Hair follicular keratinocyte (primary cell): ENCODE measurements around the gene ZBTB46. TPM values are rescaled to one million over a fixed set of nuclear protein-coding genes. Genes with fewer than 3 reads are reported as not detected.

ENCODE experiments used
- total RNA-seq: library from RNA; depleted of rRNA; stranded (reverse); fragments of >200 nt; gene quantifications from 2 replicates; pipeline ENCODE4 v1.2.3, GENCODE V29; 2015

Gene ZBTB46, protein sequence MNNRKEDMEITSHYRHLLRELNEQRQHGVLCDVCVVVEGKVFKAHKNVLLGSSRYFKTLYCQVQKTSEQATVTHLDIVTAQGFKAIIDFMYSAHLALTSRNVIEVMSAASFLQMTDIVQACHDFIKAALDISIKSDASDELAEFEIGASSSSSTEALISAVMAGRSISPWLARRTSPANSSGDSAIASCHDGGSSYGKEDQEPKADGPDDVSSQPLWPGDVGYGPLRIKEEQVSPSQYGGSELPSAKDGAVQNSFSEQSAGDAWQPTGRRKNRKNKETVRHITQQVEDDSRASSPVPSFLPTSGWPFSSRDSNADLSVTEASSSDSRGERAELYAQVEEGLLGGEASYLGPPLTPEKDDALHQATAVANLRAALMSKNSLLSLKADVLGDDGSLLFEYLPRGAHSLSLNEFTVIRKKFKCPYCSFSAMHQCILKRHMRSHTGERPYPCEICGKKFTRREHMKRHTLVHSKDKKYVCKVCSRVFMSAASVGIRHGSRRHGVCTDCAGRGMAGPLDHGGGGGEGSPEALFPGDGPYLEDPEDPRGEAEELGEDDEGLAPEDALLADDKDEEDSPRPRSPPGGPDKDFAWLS
- 0.23 and 0.78 TPM in 2 replicates for total RNA-seq

GRCh38 chr20:63830841-63831588 lies at the start of gene ZBTB46:
Gene ZBTB46, minus strand, starts transcription at chr20:63831264. Its CDS starts 40,507 bp downstream, at chr20:63790757.

DNA sequence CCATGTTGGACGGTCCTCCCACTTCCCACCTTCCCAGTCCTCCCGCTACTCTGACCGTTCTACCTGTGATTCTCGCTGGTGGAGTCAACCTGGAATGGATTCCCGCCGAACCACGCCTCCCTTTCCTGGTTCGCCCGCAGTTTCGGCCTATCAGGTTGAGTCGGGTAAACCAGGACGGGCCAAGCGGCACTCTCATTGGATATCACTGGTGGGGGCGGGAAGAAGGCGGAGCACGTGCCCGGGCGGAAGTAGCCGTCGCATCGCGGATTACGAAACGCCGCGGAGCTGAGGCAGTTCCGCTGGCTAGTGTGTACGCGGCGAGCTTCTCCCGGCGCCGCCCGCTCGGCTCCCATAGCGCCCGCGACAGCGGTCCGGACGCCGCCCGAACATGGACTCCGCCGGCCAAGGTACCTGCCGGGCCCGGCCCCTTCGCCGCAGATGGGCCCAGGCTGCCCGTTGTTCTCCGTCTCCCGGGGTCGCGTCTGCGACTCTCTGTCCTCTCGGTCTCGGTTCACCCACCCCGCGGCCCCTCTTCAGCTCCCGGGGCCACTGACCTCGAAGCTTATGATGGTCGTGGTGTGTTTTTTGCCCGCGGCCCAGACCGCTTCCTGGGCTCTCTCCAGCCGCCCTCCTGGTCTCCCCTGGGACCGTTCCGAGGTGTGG lies 34.0 kb upstream of the ZBTB46 start, which contains the start of gene TPD52L2:
TSS of gene TPD52L2 (plus strand) at position 293 of the 663 bp plus-strand sequence. CDS start at position 389, 96 bp downstream.

DNA sequence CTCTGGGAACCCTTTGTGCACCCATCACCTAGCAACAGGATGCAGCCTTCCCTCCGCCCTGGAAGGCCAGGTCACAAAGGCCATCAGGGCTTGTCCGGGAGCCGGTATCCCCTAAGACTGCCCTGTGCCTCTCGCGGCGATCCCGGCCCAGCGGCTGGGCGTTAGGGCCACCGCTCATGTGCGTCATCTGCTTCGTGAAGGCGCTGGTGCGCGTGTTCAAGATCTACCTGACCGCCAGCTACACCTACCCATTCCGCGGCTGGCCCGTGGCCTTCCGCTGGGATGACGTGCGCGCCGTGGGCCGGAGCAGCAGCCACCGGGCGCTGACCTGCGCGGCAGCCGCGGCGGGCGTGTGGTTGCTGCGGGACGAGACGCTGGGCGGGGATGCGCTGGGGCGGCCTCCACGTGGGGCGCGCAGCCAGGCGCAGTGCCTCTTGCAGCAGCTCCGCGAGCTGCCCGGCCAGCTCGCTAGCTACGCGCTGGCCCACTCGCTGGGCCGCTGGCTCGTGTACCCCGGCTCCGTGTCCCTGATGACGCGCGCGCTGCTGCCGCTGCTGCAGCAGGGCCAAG lies 30.4 kb upstream of the ZBTB46 start, which contains the start of gene ABHD16B:
TSS of gene ABHD16B (plus strand) at position 134 of the 570 bp plus-strand sequence. CDS start at position 177, 43 bp downstream.

GRCh38 chr20:63739130-63740069 lies 91.7 kb downstream of the ZBTB46 start, which contains the start of gene SLC2A4RG:
Gene SLC2A4RG, plus strand, starts transcription at chr20:63739776. Its CDS starts 137 bp downstream, at chr20:63739913.

GRCh38 chr20:63735859-63736718 lies 95.0 kb downstream of the ZBTB46 start, which contains the start of gene LIME1:
Gene LIME1, plus strand, starts transcription at chr20:63736664. Its CDS starts 886 bp downstream, at chr20:63737550.

GRCh38 chr20:63707558-63708300 lies 123.3 kb downstream of the ZBTB46 start, which contains the start of the genes ARFRP1 and ZGPAT:
Gene ARFRP1, minus strand, starts transcription at chr20:63707976. Its CDS starts 885 bp downstream, at chr20:63707091.
Gene ZGPAT, plus strand, starts transcription at chr20:63708039. Its CDS starts 542 bp downstream, at chr20:63708581.

GRCh38 chr20:63696628-63697356 lies 134.3 kb downstream of the ZBTB46 start, which contains the start of gene TNFRSF6B:
Gene TNFRSF6B, plus strand, starts transcription at chr20:63696652. Its CDS starts 116 bp downstream, at chr20:63696768.

Other genes with a start within 250 kb of the ZBTB46 start
- 10.3 and 11.2 TPM in 2 replicates for gene GMEB2, start 204.2 kb downstream of the ZBTB46 start, total RNA-seq
- 14.6 and 24.8 TPM in 2 replicates for gene STMN3, start 177.8 kb downstream of the ZBTB46 start, total RNA-seq
- 14.7 and 16.0 TPM in 2 replicates for gene RTEL1, start 173.0 kb downstream of the ZBTB46 start, total RNA-seq
- gene TNFRSF6B, start 134.6 kb downstream of the ZBTB46 start, total RNA-seq = 619 and 1,142 TPM in 2 replicates
- gene ARFRP1, start 123.3 kb downstream of the ZBTB46 start, total RNA-seq = 37.6 and 39.0 TPM in 2 replicates
- gene ZGPAT, start 123.2 kb downstream of the ZBTB46 start, total RNA-seq = 23.2 and 24.1 TPM in 2 replicates
- gene LIME1, start 94.6 kb downstream of the ZBTB46 start, total RNA-seq = 7.3 and 8.9 TPM in 2 replicates
- gene SLC2A4RG, start 91.5 kb downstream of the ZBTB46 start, total RNA-seq = 116 and 119 TPM in 2 replicates
- gene ABHD16B, start 30.2 kb upstream of the ZBTB46 start, total RNA-seq = not detected in 2 replicates
- 146 and 151 TPM in 2 replicates for gene TPD52L2, start 34.0 kb upstream of the ZBTB46 start, total RNA-seq
- 61.3 and 64.2 TPM in 2 replicates for gene DNAJC5, start 63.9 kb upstream of the ZBTB46 start, total RNA-seq
- 21.4 and 27.6 TPM in 2 replicates for gene UCKL1, start 125.2 kb upstream of the ZBTB46 start, total RNA-seq
- 5.4 and 6.8 TPM in 2 replicates for gene ZNF512B, start 138.7 kb upstream of the ZBTB46 start, total RNA-seq
- gene SAMD10, start 148.4 kb upstream of the ZBTB46 start, total RNA-seq = 1.8 and 3.0 TPM in 2 replicates
- 28.6 and 39.1 TPM in 2 replicates for gene PRPF6, start 149.9 kb upstream of the ZBTB46 start, total RNA-seq
- gene C20orf204, start 204.9 kb upstream of the ZBTB46 start, total RNA-seq = under 0.01 and 0.04 TPM in 2 replicates
- not detected in 2 replicates for gene SOX18, start 218.4 kb upstream of the ZBTB46 start, total RNA-seq
- gene TCEA2, start 231.9 kb upstream of the ZBTB46 start, total RNA-seq = 5.0 and 15.7 TPM in 2 replicates
- gene RGS19, start 248.3 kb upstream of the ZBTB46 start, total RNA-seq = 20.8 and 20.9 TPM in 2 replicates
- gene OPRL1, start 248.8 kb upstream of the ZBTB46 start, total RNA-seq = 0.30 and 0.55 TPM in 2 replicates